Transverse colon (tissue), 4 donors: ENCODE data around the gene BMP7. TPM values are rescaled to one million over a fixed set of nuclear protein-coding genes. Genes with fewer than 3 reads are reported as not detected.

Experiments used
- DNase-seq: peaks from one replicate; pipeline ENCODE4 v3.0.0-alpha.2; 2019
- H3K27ac ChIP-seq, 4 donors: fragments of 200-600 bp; sonication (generic); 2 replicates each; pipeline ENCODE4 v1.5.1; 2016 to 2018; ENCODE audit warnings: inconsistent platforms in 4 of 4
- H3K27me3 ChIP-seq: fragments of 200-600 bp; sonication (generic); 2 replicates; pipeline ENCODE4 v1.5.1; 2017; ENCODE audit warnings: inconsistent platforms
- H3K36me3 ChIP-seq, 4 donors: fragments of 200-600 bp; sonication (generic); 2 replicates each; pipeline ENCODE4 v1.5.1; 2017 to 2019; ENCODE audit warnings: inconsistent platforms in 4 of 4
- H3K4me1 ChIP-seq, 4 donors: fragments of 200-600 bp; sonication (generic); 2 replicates each; pipeline ENCODE4 v1.5.1; 2017 to 2020; ENCODE audit warnings: inconsistent platforms in 4 of 4
- H3K4me3 ChIP-seq, 4 donors: fragments of 200-600 bp; sonication (generic); 1 replicate in 1 of 4; 2 replicates in 3 of 4; pipeline versions ENCODE4 v1.5.1 to v1.6.1; 2017 to 2019; ENCODE audit warnings: inconsistent platforms in 4 of 4
- H3K9me3 ChIP-seq, 2 donors: fragments of 200-600 bp; sonication (generic); 2 replicates each; pipeline ENCODE4 v1.5.1; 2017 to 2019; ENCODE audit warnings: inconsistent platforms in 2 of 2
- EP300 ChIP-seq: sonication (generic); formaldehyde crosslinking; IDR thresholded peaks from one replicate; pipeline ENCODE4 v1.6.1; 2017; ENCODE audit warnings: antibody characterized with exemption, low read depth
- POLR2A ChIP-seq: fragments of 450-650 bp; IDR thresholded peaks from one replicate; pipeline ENCODE4 v1.6.1; 2016; ENCODE audit warnings: antibody characterized with exemption, mild to moderate bottlenecking, moderate library complexity
- POLR2AphosphoS5 ChIP-seq, 3 donors: sonication (generic); formaldehyde crosslinking; IDR thresholded peaks; one replicate each; pipeline ENCODE4 v1.6.1; 2016; ENCODE audit warnings: antibody characterized with exemption in 3 of 3
- WGBS, 2 donors: methylation state at CpG; one replicate each; pipeline ENCODE4 v1.1.5; 2018; ENCODE audit warnings: low coverage in 1 of 2; 5-methylcytosine and 5-hydroxymethylcytosine counted together
- in situ Hi-C, 4 donors: fragments of 200-750 bp; cut with MboI; loops; one replicate each; pipeline versions ENCODE4 v1.15.0 to v1.15.1; 2017; ENCODE audit warnings: low sequenced_read_pairs in 3 of 4, low pct_ligation_motif_present in 1 of 4, low pct_unique_long_range_greater_than_20kb in 1 of 4
- intact Hi-C: fragments of 100-400 bp; cut with DNase I; formaldehyde crosslinking; loops from one replicate; pipeline ENCODE4 v1.15.1; 2023; ENCODE audit warnings: low total_unique reads
- total RNA-seq, 4 donors: library from RNA; depleted of rRNA; stranded (reverse); fragments of >200 nt; gene quantifications; one replicate each; pipeline ENCODE4 v1.1.0, GENCODE V29; 2016
- TF ChIP-seq, protein P1 (sequence below), 5 experiments: fragments of 200-600 bp in 3 of 5; fragments of 450-650 bp in 2 of 5; sonication (generic) in 3 of 5; IDR thresholded peaks; 1 replicate in 2 of 5; 2 replicates in 3 of 5; pipeline ENCODE4 v1.5.1; 2016 to 2017; ENCODE audit warnings: antibody characterized with exemption in 5 of 5, inconsistent platforms in 3 of 5, mild to moderate bottlenecking in 2 of 5, moderate library complexity in 1 of 5

Gene BMP7
- total RNA-seq, 4 donors from 2014 or later = 1.4 to 2.2 (median 1.5) TPM; not detected in 1

DNA sequence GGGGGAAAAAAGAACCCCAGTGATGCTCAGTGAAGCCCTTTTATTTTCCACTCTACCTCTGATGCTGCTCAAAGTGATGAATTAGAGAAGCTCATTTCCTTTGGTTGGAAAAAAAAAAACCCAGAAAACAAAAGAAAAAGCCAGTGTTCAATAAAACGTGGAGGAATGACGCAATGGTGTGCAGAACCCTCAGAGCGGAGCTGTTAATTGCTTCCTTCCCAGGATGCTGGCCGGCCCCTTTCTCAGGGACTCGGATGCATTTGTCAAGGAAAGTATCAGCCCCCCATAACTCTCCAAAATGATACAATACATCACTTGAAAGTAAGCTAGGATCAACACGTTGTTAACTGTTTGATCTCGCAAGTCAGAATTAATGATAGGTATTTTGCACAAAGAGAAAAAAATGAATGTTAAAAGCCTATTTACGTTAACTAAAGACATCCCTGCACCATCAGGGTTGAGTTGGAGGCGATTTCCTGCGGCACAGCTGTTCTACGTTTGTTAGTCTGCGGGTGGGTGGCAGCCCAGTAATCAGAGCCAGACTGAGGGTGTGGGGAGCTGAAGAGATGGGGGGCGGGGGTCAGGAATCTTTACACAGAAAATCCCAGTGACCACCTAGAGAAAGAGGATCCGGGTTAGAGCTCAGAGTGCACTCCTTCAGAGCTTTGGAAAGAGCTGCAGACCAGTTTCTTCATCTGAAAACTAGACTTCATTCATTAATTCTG lies 132.4 kb downstream of the BMP7 start:
- no peaks in the 10 kb centered on the region for H3K36me3 ChIP-seq
- DNase-seq = no peak
- no peaks in the 10 kb centered on the region for H3K9me3 ChIP-seq
- 29 to 41% methylated on average over 8 to 14 of the region's 14 CpGs for WGBS, 2 donors
- H3K4me1 ChIP-seq = no peaks in the 10 kb centered on the region
- intact Hi-C loops (no loop called here), in situ Hi-C loops (no loop called here)
- TF ChIP-seq, protein P1, sequence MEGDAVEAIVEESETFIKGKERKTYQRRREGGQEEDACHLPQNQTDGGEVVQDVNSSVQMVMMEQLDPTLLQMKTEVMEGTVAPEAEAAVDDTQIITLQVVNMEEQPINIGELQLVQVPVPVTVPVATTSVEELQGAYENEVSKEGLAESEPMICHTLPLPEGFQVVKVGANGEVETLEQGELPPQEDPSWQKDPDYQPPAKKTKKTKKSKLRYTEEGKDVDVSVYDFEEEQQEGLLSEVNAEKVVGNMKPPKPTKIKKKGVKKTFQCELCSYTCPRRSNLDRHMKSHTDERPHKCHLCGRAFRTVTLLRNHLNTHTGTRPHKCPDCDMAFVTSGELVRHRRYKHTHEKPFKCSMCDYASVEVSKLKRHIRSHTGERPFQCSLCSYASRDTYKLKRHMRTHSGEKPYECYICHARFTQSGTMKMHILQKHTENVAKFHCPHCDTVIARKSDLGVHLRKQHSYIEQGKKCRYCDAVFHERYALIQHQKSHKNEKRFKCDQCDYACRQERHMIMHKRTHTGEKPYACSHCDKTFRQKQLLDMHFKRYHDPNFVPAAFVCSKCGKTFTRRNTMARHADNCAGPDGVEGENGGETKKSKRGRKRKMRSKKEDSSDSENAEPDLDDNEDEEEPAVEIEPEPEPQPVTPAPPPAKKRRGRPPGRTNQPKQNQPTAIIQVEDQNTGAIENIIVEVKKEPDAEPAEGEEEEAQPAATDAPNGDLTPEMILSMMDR (IDR thresholded peaks at IDR 0.05) = no peak
- TF ChIP-seq POLR2A (no peak), POLR2AphosphoS5 (IDR thresholded peaks at IDR 0.05) (no peak), EP300 (no peak)
- no peaks in the 10 kb centered on the region for H3K27me3 ChIP-seq
- H3K27ac ChIP-seq = no peak overlapping the region
- H3K4me3 ChIP-seq = no peak overlapping the region

DNA sequence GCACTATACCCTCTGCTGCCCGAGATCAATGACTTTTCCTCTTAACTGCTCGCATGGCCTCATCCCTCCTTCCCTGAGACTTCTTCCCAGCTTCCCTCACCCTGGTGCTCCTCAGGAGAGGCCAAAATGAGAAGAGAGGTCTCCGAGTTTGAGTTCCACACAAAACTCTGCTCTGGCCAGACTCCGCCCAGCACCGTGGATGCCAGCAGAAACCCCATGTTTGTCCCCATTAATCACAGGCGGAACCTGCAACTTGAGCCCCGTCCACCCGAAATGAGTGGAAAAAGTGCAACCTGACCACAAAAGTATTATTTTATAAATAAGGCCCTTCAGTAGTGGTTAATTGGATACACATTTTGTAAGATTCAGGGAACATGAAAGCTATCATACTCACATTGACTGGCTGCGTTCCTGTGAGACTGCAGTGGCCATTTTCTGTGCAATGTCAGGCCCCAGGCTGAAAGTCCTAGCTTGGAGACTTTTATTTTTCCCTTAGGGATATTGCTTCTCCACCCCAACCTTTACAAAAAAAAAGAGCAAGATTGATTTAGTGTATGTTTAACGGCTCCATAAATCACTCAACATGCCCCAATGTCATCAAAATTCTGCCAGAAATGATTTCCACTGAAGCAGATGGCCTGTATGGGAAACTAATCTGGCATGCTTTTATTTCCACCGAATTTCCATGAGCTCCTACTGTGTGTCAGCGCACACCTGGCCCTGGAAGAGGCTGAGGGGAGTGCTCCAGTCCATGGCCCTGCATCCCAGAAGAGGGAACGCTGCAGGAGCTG lies 134.6 kb downstream of the BMP7 start:
- intact Hi-C loops = no loop called here
- DNase-seq = no peak
- in situ Hi-C loops = no loop called here
- 73 to 87% methylated on average over 6 to 13 of the region's 13 CpGs for WGBS, 2 donors
- no peaks in the 10 kb centered on the region for H3K9me3 ChIP-seq
- H3K27me3 ChIP-seq = no peaks in the 10 kb centered on the region
- H3K4me3 ChIP-seq = no peak overlapping the region
- H3K36me3 ChIP-seq = no peaks in the 10 kb centered on the region
- TF ChIP-seq EP300 (no peak), POLR2A (no peak), POLR2AphosphoS5 (IDR thresholded peaks at IDR 0.05) (no peak)
- TF ChIP-seq, protein P1 (IDR thresholded peaks at IDR 0.05) = no peak
- H3K4me1 ChIP-seq = no peaks in the 10 kb centered on the region
- H3K27ac ChIP-seq = no peak overlapping the region

DNA sequence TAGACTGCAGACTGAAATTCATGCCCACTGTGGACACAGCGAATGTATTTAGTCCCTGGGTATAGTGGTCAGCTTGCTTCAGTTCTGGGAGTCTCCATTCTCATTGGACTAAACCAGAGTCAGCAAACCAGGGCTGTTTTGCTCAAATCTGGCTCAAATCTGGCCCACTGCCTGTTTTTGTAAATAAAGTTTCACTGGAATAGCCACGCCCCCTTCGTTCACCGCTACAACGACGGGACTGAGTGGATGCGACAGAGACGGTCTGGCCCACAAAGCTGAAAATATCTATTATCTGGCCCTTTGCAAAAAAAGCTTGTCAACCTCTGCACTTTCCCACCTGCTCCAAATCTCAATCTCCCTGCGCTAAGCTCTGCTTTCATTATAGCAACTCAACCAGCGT lies 135.4 kb downstream of the BMP7 start:
- no peak overlapping the region for H3K27ac ChIP-seq
- TF ChIP-seq EP300 = no peak
- TF ChIP-seq, protein P1 (IDR thresholded peaks at IDR 0.05) = no peak
- TF ChIP-seq POLR2AphosphoS5 (IDR thresholded peaks at IDR 0.05) = no peak
- TF ChIP-seq POLR2A = no peak
- 86% methylated on average over 10 of the region's 10 CpGs; no CpG with 5 or more reads in 1 of the 2 donors for WGBS, 2 donors
- H3K4me1 ChIP-seq = no peaks in the 10 kb centered on the region
- intact Hi-C loops (no loop called here), in situ Hi-C loops (no loop called here)
- no peak overlapping the region for H3K4me3 ChIP-seq
- no peaks in the 10 kb centered on the region for H3K36me3 ChIP-seq
- no peaks in the 10 kb centered on the region for H3K9me3 ChIP-seq
- DNase-seq = no peak
- no peaks in the 10 kb centered on the region for H3K27me3 ChIP-seq

DNA sequence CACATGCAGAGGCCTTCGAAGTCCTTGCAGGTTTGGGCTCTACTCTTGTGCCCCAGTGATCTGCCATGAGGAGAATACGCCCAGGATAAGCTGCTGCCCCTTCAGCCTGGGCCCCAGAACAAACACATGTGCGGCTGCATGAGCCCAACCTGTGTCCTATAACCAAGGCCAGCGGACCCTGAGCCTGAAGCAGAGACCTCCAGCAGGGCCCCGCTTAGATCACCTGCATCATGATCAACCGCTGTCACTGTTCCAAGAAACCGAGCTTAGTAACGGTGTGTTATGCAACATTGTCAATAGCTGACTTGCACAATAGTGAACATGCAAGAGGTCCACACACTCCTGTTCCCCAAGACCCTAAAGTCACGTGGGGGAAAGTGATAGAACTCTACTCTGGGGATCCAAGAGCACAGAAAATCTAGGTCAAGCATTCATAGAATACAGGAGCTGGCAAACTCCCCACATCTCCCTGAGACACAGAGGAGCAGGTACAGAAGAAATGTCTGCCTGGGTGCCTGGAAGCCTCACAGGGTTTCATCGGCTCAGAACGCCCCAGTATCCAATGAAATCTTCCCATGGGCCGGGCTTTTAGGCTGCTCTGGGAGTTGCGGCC lies 136.2 kb downstream of the BMP7 start:
- no peaks in the 10 kb centered on the region for H3K36me3 ChIP-seq
- H3K27me3 ChIP-seq = no peaks in the 10 kb centered on the region
- intact Hi-C loops (no loop called here), in situ Hi-C loops (no loop called here)
- no peak overlapping the region for H3K4me3 ChIP-seq
- no peaks in the 10 kb centered on the region for H3K9me3 ChIP-seq
- no peak for DNase-seq
- WGBS, 2 donors = 74% methylated on average over 12 of the region's 13 CpGs; no CpG with 5 or more reads in 1 of the 2 donors
- TF ChIP-seq POLR2AphosphoS5 (IDR thresholded peaks at IDR 0.05) (no peak), POLR2A (no peak), EP300 (no peak)
- TF ChIP-seq, protein P1 (IDR thresholded peaks at IDR 0.05) = no peak
- H3K4me1 ChIP-seq = no peaks in the 10 kb centered on the region
- no peak overlapping the region for H3K27ac ChIP-seq
